OCI-LY1 (cell line): Measurements from ENCODE around the gene VAPB.

Experiments used
- CTCF ChIP-seq: fragments of 200-600 bp; sonication (generic), shearing (Covaris generic); IDR thresholded peaks from 2 replicates; pipeline ENCODE4 v1.5.1; 2017; ENCODE audit warnings: mild to moderate bottlenecking, antibody characterized with exemption, low read length, moderate library complexity, mixed read lengths
- EZH2 ChIP-seq: fragments of 200-600 bp; sonication (generic), shearing (Covaris generic); IDR thresholded peaks from 2 replicates; pipeline ENCODE4 v1.8.0; 2017; ENCODE audit warnings: borderline replicate concordance, mixed run types, mild to moderate bottlenecking, antibody characterized with exemption, low read length, moderate library complexity, mixed read lengths

GRCh38 chr20:58454460-58454859, 65.4 kb downstream of the VAPB start:
- TF ChIP-seq EZH2 (no peak), CTCF (no peak)
